ENCODE results near the gene FHOD3.
A peak's percentile ranks its signal among the peaks of the same experiment; 100 is the strongest.

Gene FHOD3

DNA sequence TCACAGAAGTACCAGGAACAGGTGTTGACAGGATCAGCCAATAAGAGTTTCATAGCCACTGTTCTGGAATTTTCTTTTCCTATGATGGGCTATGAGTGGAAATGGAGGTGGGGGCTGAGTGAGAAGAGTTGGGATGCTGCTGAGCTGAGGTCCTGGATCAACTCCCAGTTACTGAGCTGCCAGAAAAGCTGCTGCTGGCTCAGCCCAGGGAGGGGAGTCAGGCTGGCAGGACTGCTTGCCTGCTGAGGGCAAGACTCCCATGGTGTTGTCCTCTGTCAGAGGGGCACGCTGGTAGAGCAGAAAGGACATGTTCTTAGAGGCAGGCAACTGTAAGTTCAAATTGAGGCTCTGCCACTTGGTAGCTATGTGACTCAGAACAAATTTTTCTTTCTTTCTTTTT, 519.5 kb downstream of the FHOD3 start:
- DNase-seq (ENCODE audit: low read depth), result no peak
- H3K4me3 ChIP-seq (ENCODE audit: low read depth, low read length), result no peak overlapping the region
- TF ChIP-seq, protein P1, sequence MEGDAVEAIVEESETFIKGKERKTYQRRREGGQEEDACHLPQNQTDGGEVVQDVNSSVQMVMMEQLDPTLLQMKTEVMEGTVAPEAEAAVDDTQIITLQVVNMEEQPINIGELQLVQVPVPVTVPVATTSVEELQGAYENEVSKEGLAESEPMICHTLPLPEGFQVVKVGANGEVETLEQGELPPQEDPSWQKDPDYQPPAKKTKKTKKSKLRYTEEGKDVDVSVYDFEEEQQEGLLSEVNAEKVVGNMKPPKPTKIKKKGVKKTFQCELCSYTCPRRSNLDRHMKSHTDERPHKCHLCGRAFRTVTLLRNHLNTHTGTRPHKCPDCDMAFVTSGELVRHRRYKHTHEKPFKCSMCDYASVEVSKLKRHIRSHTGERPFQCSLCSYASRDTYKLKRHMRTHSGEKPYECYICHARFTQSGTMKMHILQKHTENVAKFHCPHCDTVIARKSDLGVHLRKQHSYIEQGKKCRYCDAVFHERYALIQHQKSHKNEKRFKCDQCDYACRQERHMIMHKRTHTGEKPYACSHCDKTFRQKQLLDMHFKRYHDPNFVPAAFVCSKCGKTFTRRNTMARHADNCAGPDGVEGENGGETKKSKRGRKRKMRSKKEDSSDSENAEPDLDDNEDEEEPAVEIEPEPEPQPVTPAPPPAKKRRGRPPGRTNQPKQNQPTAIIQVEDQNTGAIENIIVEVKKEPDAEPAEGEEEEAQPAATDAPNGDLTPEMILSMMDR (IDR thresholded peaks at IDR 0.05; ENCODE audit: insufficient read depth, low read depth, low read length, missing control alignments), result no peak

GRCh38 chr18:36818652-36819051, 521.1 kb downstream of the FHOD3 start:
- no peak overlapping the region for H3K4me3 ChIP-seq (ENCODE audit: low read depth, low read length)
- DNase-seq (ENCODE audit: low read depth), result no peak
- TF ChIP-seq, protein P1 (IDR thresholded peaks at IDR 0.05; ENCODE audit: insufficient read depth, low read depth, low read length, missing control alignments), result no peak

DNA sequence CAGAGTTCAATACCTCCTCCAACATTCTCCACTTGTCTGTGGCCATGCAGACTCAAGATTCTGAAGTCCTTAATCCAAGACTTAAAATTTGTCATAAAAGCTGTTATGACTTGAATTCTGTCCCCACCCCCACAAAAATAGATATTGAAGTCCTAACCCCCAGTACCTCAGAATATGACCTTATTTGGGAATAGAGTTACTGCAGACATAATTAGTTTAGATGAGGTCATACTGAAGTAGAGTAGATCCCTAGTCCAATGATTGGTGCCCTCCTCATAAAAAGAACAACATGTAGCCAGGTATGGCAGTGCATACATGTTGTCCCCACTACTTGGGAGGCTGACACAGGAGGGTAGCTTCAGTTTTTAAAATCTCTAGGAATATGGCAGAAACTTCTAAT, 522.1 kb downstream of the FHOD3 start:
- TF ChIP-seq, protein P1 (IDR thresholded peaks at IDR 0.05; ENCODE audit: insufficient read depth, low read depth, low read length, missing control alignments), result no peak
- no peak for DNase-seq (ENCODE audit: low read depth)
- H3K4me3 ChIP-seq (ENCODE audit: low read depth, low read length), result no peak overlapping the region

DNA sequence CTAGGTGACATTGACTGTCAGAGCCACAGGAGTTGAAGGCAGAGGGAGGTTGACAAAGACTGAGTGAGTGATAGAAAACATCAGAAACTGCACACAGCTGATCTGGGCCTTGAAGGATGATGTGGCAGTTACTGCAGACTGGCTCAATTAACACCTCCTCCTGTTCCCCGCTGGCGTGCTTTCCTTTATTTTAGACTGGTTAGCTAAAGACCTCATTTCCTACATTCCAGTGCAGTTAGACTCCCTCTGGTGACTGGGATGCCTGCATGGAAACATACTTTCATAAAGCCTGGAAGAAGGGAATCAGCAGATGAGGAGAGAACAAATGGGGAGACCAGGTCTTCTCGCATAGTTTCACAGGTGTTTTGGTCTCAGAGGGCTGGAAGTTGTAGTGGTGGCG, 524.2 kb downstream of the FHOD3 start:
- TF ChIP-seq, protein P1 (IDR thresholded peaks at IDR 0.05; ENCODE audit: insufficient read depth, low read depth, low read length, missing control alignments), result no peak
- no peak for DNase-seq (ENCODE audit: low read depth)
- no peak overlapping the region for H3K4me3 ChIP-seq (ENCODE audit: low read depth, low read length)

- TF ChIP-seq, protein P1 (IDR thresholded peaks at IDR 0.05; ENCODE audit: insufficient read depth, low read depth, low read length, missing control alignments), result no peak
- no peak for DNase-seq (ENCODE audit: low read depth)
- H3K4me3 ChIP-seq (ENCODE audit: low read depth, low read length), result no peak overlapping the region
These were observed 528.0 kb downstream of the FHOD3 start for GRCh38 chr18:36825526-36825925.

GRCh38 chr18:36826556-36826955, 529.0 kb downstream of the FHOD3 start:
- no peak overlapping the region for H3K4me3 ChIP-seq (ENCODE audit: low read depth, low read length)
- DNase-seq (ENCODE audit: low read depth), result no peak
- TF ChIP-seq, protein P1 (IDR thresholded peaks at IDR 0.05; ENCODE audit: insufficient read depth, low read depth, low read length, missing control alignments), result no peak

DNA sequence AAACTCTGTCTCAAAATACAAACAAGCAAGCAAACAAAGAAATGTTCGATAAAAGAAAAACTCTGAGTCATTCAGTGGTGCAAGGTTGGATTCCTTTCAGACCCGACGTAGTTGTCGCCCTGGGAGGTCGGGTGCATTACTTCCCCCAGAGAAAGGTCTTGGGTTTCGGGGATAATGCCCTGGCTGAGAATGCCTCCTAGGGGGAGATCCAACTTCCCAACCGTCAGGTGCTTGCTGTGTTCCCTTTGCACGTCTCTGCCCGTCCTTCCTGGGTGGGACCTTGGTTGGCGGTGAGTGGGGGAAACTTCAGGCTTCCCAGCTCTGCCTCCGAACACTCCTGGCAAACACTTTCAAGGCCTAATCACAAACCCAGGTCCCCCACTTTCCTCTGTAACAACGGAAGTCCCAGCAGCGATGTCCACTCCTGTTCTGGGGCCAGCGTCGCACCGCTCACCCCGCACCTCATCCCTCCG, 530.7 kb downstream of the FHOD3 start:
- TF ChIP-seq, protein P1 (IDR thresholded peaks at IDR 0.05; ENCODE audit: insufficient read depth, low read depth, low read length, missing control alignments), result no peak
- peak overlapping the region; percentile 58 for H3K4me3 ChIP-seq (ENCODE audit: low read depth, low read length)
- no peak for DNase-seq (ENCODE audit: low read depth)
